ENCODE measurements around the gene LSR. TPM values are rescaled to one million over a fixed set of nuclear protein-coding genes. Genes with fewer than 3 reads are reported as not detected.

Gene LSR
- total RNA-seq, 2 donors from 2014 or later: 252 TPM

DNA sequence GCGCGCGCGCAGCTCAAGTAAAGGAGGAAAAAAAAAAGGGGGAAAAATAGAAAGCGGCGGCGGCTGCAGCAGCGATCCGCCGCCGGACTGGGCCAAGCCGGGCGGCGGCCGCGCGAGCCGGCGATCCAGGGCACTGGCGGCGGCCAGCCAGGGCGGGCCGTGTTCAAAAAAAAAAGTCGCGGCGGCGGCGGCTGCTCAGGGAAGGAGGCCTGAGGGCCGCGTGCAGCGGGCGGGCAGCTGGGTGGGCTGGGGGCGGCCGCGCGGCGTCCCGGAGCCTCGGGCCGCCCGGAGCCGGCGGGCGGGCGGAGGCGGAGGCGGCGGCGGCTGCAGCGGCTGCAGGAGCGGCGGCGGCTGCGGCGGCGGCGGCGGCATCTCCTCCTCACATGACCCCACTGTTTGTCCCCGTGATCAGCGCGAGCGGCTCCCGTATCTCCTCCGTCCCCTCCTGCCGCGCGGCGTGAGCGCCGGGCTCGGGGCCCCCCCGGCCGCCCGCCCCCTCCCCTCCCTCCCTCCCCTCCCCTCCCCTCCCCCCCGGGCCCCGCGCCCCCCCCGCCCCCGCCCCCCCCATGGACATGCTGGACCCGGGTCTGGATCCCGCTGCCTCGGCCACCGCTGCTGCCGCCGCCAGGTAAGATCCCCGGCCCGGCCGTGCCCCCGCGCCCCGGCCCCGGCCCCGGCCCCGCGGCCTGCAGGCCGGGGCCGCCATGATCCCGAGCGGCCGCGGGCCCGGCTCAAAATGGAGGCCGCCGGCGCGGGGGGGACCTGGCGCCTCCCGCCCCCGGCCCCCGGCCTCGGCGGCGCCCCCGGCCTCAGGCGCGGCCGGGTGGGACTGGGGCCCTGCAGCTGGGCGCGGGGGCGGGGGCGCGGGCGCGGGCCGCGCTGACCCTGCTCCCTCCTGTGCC lies 20.0 kb downstream of the LSR start, which contains the start of gene USF2:
USF2 (plus strand) TSS at position 427 of the 902 bp plus-strand sequence; CDS start at position 567, 140 bp downstream.
- TF ChIP-seq, protein P1, sequence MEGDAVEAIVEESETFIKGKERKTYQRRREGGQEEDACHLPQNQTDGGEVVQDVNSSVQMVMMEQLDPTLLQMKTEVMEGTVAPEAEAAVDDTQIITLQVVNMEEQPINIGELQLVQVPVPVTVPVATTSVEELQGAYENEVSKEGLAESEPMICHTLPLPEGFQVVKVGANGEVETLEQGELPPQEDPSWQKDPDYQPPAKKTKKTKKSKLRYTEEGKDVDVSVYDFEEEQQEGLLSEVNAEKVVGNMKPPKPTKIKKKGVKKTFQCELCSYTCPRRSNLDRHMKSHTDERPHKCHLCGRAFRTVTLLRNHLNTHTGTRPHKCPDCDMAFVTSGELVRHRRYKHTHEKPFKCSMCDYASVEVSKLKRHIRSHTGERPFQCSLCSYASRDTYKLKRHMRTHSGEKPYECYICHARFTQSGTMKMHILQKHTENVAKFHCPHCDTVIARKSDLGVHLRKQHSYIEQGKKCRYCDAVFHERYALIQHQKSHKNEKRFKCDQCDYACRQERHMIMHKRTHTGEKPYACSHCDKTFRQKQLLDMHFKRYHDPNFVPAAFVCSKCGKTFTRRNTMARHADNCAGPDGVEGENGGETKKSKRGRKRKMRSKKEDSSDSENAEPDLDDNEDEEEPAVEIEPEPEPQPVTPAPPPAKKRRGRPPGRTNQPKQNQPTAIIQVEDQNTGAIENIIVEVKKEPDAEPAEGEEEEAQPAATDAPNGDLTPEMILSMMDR (IDR thresholded peaks at IDR 0.05): no peak
- Histone ChIP-seq H3K36me3 (peaks cover 10% of the 10 kb centered on the region), H3K27me3 (no peaks in the 10 kb centered on the region), H3K4me3 (peak within 1 kb of the TSS; percentile 57), H3K9me3 (no peaks in the 10 kb centered on the region), H3K27ac (peak within 1 kb of the TSS; percentile 84), H3K9ac (ENCODE audit: low read depth in 2 of 2, low read length in 2 of 2) (peak within 1 kb of the TSS; percentile 76 to 87), H3K4me1 (peaks cover 5% of the 10 kb centered on the region)
- intact Hi-C loops (cut with DNase I): loop anchor here (10.0 kb wide), 1 partner anchor 124 kb away; the partner anchor contains the start of gene FXYD7
- peak; percentile 73 for DNase-seq

DNA sequence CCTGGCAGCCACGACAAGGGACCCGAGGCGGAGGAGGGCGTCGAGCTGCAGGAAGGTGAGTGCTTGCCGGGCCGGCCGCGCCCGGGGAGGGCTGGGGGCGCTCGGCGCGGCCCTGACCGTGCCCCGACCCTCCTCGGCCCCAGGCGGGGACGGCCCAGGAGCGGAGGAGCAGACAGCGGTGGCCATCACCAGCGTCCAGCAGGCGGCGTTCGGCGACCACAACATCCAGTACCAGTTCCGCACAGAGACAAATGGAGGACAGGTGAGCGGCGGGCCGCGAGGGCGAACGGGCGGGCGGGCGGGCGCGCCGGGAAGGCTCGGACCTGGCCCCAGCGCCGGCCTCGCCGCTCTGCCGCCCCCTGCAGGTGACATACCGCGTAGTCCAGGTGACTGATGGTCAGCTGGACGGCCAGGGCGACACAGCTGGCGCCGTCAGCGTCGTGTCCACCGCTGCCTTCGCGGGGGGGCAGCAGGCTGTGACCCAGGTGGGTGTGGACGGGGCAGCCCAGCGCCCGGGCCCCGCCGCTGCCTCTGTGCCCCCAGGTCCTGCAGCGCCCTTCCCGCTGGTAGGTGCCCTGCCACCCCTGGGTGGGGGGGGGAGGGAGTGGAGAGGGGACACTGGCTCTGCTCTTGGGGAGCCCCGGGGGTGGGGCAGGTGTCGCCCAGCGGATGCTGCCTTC lies 20.8 kb downstream of the LSR start:
- intact Hi-C loops (cut with DNase I): loop anchor here (10.0 kb wide), 2 partner anchors 125 to 225 kb away; partner anchors contain the start of genes FXYD7 and KRTDAP
- TF ChIP-seq, protein P1 (IDR thresholded peaks at IDR 0.05): peak; percentile 92
- Histone ChIP-seq H3K27me3 (no peaks in the 10 kb centered on the region), H3K9me3 (no peaks in the 10 kb centered on the region), H3K4me3 (peak overlapping the region; percentile 57), H3K4me1 (peaks cover 5% of the 10 kb centered on the region), H3K9ac (ENCODE audit: low read depth in 2 of 2, low read length in 2 of 2) (peak overlapping the region; percentile 63 to 79), H3K27ac (peak overlapping the region; percentile 84), H3K36me3 (peaks cover 10% of the 10 kb centered on the region)
- DNase-seq: peak; percentile 92

DNA sequence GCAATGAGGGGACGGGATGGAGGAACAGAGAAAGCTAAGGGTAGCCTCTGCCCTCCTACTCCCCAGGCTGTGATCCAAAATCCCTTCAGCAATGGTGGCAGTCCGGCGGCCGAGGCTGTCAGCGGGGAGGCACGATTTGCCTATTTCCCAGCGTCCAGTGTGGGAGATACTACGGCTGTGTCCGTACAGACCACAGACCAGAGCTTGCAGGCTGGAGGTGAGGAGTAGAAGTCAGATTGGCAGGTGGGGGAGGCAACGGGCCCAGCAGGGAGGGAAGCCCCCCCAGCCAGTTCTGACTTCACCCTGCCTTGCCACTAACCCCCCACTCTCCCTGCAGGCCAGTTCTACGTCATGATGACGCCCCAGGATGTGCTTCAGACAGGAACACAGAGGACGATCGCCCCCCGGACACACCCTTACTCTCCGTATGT lies 21.6 kb downstream of the LSR start:
- peak overlapping the region in 1 of 2 donors; percentile 41 for H3K9ac ChIP-seq (ENCODE audit: low read depth in 2 of 2, low read length in 2 of 2)
- no peak overlapping the region for H3K4me3 ChIP-seq
- TF ChIP-seq, protein P1 (IDR thresholded peaks at IDR 0.05): no peak
- DNase-seq: no peak
- peaks cover 10% of the 10 kb centered on the region for H3K36me3 ChIP-seq
- H3K9me3 ChIP-seq: no peaks in the 10 kb centered on the region
- H3K4me1 ChIP-seq: peaks cover 5% of the 10 kb centered on the region
- no peak overlapping the region for H3K27ac ChIP-seq
- intact Hi-C loops (cut with DNase I): loop anchor here (10.0 kb wide), 1 partner anchor 224 kb away; the partner anchor contains the start of gene KRTDAP
- H3K27me3 ChIP-seq: no peaks in the 10 kb centered on the region

DNA sequence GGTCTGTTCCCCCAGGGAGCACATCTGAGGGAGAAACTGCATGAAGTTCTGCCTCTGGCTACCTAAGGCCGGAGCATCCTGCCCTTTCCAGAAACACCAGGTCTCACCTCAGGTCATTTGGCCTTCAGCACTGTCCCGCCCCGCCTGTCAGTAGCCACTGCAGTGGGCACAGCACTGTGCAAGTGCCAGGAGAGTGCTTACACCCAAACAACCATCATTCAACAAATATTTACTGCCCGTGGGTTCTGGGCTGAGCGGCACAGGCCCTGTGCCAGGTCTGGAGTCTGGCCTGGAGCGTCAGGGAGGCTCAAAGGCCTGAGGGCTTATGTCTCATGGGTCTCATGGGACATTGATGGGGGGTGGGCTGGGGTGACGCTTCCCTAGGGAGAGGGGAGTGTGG lies 22.7 kb downstream of the LSR start:
- H3K27ac ChIP-seq: no peak overlapping the region
- peaks cover 5% of the 10 kb centered on the region for H3K4me1 ChIP-seq
- TF ChIP-seq, protein P1 (IDR thresholded peaks at IDR 0.05): no peak
- H3K9ac ChIP-seq (ENCODE audit: low read depth in 2 of 2, low read length in 2 of 2): no peak overlapping the region
- H3K4me3 ChIP-seq: no peak overlapping the region
- no peaks in the 10 kb centered on the region for H3K9me3 ChIP-seq
- no peaks in the 10 kb centered on the region for H3K27me3 ChIP-seq
- peaks cover 10% of the 10 kb centered on the region for H3K36me3 ChIP-seq
- no peak for DNase-seq
- intact Hi-C loops (cut with DNase I): loop anchor here (10.0 kb wide), 1 partner anchor 223 kb away; the partner anchor contains the start of gene KRTDAP

DNA sequence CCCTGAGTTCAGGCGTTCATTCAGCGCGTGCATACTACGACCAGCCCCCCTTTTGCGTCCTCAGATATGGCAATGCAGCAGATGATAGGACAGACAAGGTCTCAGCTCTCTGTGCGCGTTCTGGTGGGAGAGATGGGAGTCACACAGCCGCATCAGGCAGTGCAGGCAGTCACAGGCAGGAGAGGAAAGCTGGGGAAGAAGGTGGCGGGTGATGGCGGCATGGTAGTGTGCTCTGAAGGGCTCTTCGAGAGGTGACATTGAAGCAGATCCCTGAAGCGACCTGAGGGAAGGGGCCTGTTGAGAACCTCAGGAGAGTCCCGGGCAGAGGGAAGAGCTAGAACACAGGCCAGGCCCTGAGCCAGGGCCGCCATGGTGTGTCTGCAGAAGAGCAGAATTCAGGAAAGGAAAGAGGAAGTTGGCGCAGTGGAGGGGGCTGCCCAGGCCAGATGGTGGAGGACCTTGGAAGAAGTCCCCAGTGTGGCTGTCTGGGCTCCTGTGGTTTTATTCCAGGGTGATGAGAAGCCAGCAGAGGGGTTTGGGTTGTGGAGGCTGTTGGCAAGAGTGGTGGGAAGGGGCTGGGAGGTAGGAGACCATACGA lies 23.4 kb downstream of the LSR start:
- Histone ChIP-seq H3K36me3 (peaks cover 10% of the 10 kb centered on the region), H3K4me3 (no peak overlapping the region), H3K27me3 (no peaks in the 10 kb centered on the region), H3K4me1 (peaks cover 5% of the 10 kb centered on the region), H3K9ac (ENCODE audit: low read depth in 2 of 2, low read length in 2 of 2) (no peak overlapping the region), H3K9me3 (no peaks in the 10 kb centered on the region), H3K27ac (no peak overlapping the region)
- peak; percentile 33 for DNase-seq
- intact Hi-C loops (cut with DNase I): loop anchor here (10.0 kb wide), 1 partner anchor 223 kb away; the partner anchor contains the start of gene KRTDAP
- TF ChIP-seq, protein P1 (IDR thresholded peaks at IDR 0.05): no peak

Data from colonic mucosa (tissue), 4 donors.